ENCODE data around the gene KLK5. TPM values are rescaled to one million over a fixed set of nuclear protein-coding genes. Genes with fewer than 3 reads are reported as not detected.

KLK5 gene
- total RNA-seq, 1 donor from 2014 or later = not detected

Other genes starting within 250 kb of the KLK5 start
- not detected in 2 replicates for gene SHANK1, start 233.2 kb downstream of the KLK5 start, total RNA-seq
- 1.2 and 1.7 TPM in 2 replicates for gene CLEC11A, start 229.7 kb downstream of the KLK5 start, total RNA-seq
- gene GPR32, start 182.6 kb downstream of the KLK5 start, total RNA-seq = not detected in 2 replicates
- gene ACP4, start 162.6 kb downstream of the KLK5 start, total RNA-seq = not detected in 2 replicates
- gene KLK1, start 129.3 kb downstream of the KLK5 start, total RNA-seq = 3.0 and 3.5 TPM in 2 replicates
- gene KLK15, start 119.5 kb downstream of the KLK5 start, total RNA-seq = not detected in 2 replicates
- gene KLK3, start 98.1 kb downstream of the KLK5 start, total RNA-seq = not detected in 2 replicates
- gene KLK2, start 79.6 kb downstream of the KLK5 start, total RNA-seq = 0.44 TPM in 1 of 2 replicates, not detected in the other
- gene KLK4, start 41.6 kb downstream of the KLK5 start, total RNA-seq = not detected in 2 replicates
- not detected in 2 replicates for gene KLK6, start 16.6 kb upstream of the KLK5 start, total RNA-seq
- not detected in 2 replicates for gene KLK7, start 30.9 kb upstream of the KLK5 start, total RNA-seq
- not detected in 2 replicates for gene KLK8, start 48.6 kb upstream of the KLK5 start, total RNA-seq
- not detected in 2 replicates for gene KLK10, start 66.7 kb upstream of the KLK5 start, total RNA-seq
- not detected in 2 replicates for gene KLK11, start 73.6 kb upstream of the KLK5 start, total RNA-seq
- gene KLK12, start 82.0 kb upstream of the KLK5 start, total RNA-seq = not detected in 2 replicates
- gene KLK13, start 112.1 kb upstream of the KLK5 start, total RNA-seq = not detected in 2 replicates
- 0.44 and 0.52 TPM in 2 replicates for gene KLK14, start 129.8 kb upstream of the KLK5 start, total RNA-seq
- 9.7 and 11.0 TPM in 2 replicates for gene CTU1, start 155.4 kb upstream of the KLK5 start, total RNA-seq
- 0.18 TPM in 1 of 2 replicates, not detected in the other for gene SIGLEC9, start 171.9 kb upstream of the KLK5 start, total RNA-seq
- gene SIGLEC7, start 189.3 kb upstream of the KLK5 start, total RNA-seq = not detected in 2 replicates

All from activated T-helper 2 cell treated with anti-CD3 and anti-CD28 coated beads, Interferon-gamma antibody, Interleukin-2, Interleukin-4, amounts not matched to agents 10 μg/mL and 5 μg/mL and 100 μg/mL, durations not matched to agents 14 hours and 24 hours and 36 hours (primary cell).